HG03025 (cell line): Measurements from ENCODE around the gene TSPAN12.
"Not testable (repeated sequence)": the region's sequence is repeated elsewhere in the genome, so short reads cannot be mapped to it uniquely, and the experiment has no call there.

Source experiments
- ATAC-seq: cut with Tn5 transposase; IDR thresholded peaks from one replicate; pipeline ENCODE4 v1.9.1; 2021; ENCODE audit warnings: mild to moderate bottlenecking, moderate library complexity; ENCODE audit not compliant: unreplicated experiment, low FRiP score

TSPAN12 gene

DNA sequence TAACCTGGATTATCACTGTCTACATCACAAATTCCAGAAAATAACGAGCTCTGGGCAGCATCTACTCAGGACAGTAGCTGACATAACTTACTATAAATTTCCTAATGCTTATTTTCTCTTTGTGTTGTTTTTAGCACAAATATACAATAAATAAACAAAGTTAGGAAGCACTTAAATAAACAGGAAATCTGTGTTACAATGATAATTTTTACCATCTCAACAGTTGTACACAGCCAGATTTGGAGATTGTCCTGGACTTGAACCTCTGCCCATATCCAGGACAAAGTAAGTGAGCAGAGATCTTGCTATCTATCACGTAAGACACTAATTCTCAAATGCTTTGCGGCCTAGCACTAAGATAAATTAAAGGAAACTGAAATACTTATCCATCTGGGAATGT lies 48.7 kb downstream of the TSPAN12 start:
- no peak for ATAC-seq

DNA sequence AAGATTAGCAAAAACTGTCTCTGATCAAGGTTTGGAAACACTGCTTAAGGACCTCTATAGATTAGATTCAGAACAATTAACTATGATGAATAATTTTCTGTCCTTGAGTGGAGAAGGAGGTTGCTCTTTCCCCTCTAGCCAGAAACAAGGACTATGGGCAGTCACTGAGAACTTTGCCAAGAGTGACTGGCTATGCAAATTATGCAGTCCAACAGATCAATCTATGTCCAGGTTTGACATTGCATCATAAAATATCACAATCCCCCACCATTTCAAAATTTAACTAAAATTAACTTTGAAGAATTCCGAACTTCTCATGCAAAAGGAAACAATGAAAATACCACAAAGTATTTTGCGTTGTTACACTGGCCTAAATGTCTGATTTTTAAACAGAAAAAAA lies 50.6 kb downstream of the TSPAN12 start:
- ATAC-seq: no peak

- ATAC-seq: no peak
Measured at GRCh38 chr7:120806669-120807068, 51.3 kb downstream of the TSPAN12 start.

DNA sequence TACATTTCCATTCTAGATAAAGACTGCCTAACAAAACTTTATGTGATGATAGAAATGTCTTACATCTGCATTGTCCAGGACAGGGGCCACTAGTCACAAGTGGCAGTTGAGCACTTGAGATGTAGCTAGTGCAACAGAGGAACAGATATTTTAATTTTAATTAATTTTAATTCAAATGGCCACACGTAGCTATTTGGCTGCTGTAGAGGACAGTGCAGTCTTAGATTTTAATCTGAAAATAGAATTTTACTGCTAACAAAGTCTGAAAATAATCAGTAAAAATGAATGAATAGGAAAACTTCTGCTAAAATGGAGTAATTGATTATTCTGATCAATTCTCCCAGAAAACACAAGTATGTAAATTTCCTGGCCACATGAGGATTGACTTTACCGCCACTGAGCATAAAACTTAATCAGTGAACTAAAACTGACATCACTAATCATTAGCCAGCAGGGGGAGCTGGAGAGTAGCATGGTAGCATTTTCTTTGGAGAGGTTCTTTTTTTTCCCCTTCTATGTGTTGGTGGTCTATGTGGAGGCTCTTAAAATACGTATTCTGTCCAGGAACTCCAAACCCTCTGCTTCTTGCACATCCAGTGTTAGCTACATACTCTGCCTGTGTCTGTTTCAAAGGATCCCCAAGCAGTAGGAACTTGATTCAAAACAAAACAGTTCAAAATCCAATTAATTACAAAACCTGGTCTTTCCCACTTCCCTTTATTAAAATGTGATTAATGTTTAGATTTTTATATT lies 52.1 kb downstream of the TSPAN12 start:
- ATAC-seq: peak; percentile 71

- no peak for ATAC-seq
Measured at GRCh38 chr7:120802751-120803150, 55.2 kb downstream of the TSPAN12 start.

DNA sequence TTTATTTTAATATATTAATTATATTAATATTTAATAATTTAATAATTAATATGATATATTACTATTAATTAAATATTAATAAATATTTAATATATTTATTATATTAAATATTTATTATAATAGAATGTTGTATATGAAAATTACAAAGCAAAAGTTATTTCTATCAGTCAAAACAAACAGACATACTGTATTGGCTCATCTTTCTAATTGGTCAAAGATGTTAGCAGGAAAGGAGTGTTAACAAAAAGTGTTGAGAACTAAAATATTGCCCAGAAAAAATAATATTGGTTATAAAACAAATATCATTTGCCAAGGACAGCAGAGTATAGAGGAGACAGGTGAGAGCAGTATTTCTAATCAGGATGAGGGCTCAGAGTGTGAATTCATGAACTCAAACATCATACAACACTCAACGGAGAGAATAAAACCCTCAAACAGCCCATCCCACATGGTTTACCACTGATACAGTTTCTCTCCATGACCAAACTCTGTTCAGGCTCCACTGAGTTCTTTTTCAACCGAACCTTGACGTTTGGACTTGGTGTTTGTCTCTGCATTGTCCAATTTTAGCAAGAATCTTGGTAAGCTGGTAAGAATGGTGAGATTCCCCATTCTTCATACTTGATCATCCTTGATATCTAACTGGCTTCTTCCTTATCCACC lies 58.0 kb downstream of the TSPAN12 start:
- ATAC-seq: no peak

DNA sequence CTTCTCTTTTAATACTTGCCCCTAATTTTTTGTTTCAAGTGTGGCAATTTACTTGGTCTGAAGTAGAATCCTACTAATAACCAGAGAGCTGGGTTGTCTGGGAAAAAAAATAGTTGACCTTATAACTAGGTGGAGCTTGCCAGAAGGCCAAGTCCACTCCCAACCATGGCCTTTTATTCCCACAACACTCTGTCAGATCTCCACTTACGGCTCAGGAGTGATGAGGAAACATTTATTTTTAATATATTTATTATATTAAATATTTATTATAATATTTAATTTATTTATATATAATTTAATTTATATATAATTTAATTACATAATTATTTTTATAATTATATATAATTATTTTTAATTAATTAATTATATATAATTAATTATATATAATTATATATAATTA lies 58.8 kb downstream of the TSPAN12 start:
- no peak for ATAC-seq

DNA sequence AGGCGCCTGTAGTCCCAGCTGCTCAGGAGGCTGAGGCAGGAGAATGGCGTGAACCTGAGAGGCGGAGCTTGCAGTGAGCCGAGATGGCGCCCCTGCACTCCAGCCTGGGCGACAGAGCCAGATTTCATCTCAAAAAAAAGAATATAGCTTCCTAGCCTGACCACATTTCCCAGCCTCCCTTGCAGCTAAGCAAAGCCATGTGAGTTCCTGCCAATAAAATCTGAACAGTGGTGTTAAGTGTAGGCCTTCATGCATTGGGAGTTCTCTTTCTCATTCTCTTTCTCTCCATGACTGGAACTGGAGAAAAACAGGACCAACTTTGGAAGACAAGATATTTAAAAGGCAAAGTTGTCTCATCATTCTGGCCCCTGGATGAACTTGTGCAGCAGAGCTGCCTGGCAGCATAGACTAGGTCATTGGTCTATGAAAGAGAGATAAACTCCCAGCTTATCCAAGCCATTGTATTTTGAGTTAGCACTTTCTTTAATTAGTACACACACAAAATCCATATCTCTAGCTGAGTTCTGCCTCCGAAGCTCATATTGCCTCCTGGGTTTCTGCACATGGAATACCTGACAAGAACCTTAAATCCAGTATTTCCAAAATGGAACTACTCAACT lies 60.8 kb downstream of the TSPAN12 start:
- ATAC-seq: no peak

GRCh38 chr7:120794106-120794729 lies 63.7 kb downstream of the TSPAN12 start:
- no peak for ATAC-seq

GRCh38 chr7:120793213-120793936 lies 64.6 kb downstream of the TSPAN12 start:
- no peak for ATAC-seq

DNA sequence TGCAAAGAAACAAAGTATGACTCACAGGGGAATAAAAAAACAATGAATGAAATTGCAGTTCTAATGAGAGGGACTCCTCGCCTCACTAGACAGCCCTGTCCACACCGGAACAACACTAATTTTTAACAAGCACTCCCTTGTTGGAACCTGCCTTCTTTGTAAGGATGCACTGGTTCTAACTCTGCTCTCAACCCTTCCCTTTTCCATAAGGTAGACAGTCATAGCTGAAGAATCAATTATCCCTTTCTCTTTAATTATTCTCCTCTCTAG lies 65.1 kb downstream of the TSPAN12 start:
- ATAC-seq: no peak

GRCh38 chr7:120792091-120792860 lies 65.7 kb downstream of the TSPAN12 start:
- peak; percentile 92 for ATAC-seq

GRCh38 chr7:120785095-120785494 lies 72.8 kb downstream of the TSPAN12 start:
- no peak for ATAC-seq

GRCh38 chr7:120783721-120784120 lies 74.2 kb downstream of the TSPAN12 start:
- ATAC-seq: no peak

GRCh38 chr7:120783273-120783672 lies 74.7 kb downstream of the TSPAN12 start:
- ATAC-seq: no peak

DNA sequence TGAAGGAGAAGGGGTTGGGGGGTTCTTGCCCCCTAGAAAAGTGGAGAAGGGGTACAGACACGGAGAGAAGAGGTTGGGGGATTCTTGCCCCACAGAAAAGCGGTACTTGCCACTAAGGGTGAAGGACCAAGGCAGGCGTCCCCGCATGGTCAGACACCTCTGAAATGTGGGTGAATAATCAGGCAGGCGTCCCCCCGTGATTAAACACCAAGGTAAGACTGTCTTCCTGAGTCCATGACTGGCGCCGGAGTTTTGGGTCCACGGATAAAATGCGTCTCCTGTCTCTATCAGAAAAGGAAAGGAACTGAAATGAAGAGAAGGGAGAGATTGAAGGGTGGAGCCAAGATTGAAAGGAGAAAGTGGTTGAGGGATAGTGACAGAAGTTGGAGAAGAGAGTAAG lies 76.0 kb downstream of the TSPAN12 start:
- not testable (repeated sequence) for ATAC-seq

DNA sequence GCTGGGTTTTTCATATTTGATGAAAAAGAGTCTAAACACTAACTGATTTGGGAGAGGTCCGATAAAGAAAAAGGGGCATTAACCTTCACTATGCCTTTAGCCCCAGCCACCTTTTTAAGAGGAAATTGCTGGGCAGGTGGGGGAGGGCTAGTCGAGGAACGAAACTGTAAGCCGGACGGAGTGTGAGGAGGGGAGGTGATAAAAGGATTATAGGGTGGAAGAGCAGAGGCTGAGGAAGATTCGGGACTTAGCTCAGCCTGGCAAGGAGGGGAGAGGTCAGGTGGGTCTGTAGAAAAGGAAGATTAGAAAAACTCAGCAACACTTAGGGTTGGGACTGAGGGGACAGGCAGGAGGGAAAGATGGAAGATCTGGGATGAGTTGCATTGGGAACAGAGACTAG lies 77.0 kb downstream of the TSPAN12 start:
- ATAC-seq: no peak

- ATAC-seq: not testable (repeated sequence)
Measured at GRCh38 chr7:120780451-120780850, 77.5 kb downstream of the TSPAN12 start.

- not testable (repeated sequence) for ATAC-seq
Measured at GRCh38 chr7:120779078-120779477, 78.9 kb downstream of the TSPAN12 start.

DNA sequence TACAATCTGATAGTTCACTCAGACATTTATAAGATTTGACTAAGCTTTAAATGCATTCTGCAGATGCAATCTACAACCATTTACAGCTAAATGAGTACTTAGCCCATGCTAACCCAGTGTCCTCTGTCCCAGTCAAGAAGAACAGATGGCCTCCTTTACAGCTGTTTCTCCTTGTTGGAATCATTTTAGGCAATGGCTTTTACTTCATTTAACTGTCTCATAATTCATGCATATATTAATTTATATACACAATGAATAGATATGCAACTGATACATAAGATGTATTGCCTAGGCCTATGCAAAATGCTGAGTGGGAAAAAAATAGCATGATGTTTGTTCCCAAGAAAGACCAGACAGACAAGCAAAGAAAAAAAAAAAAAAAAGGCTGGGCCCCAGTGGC lies 82.2 kb downstream of the TSPAN12 start:
- ATAC-seq: no peak
